HTERT RPE-1 (cell line): ENCODE results near the gene KRT36.

Source experiments
- in situ Hi-C: fragments of 300-500 bp; cut with MboI; formaldehyde crosslinking; loops from 4 replicates; pipeline ENCODE4 v1.14.3; 2020; ENCODE audit warnings: low sequenced_read_pairs

The KRT36 gene

GRCh38 chr17:41489531-41489930 lies at the start of gene KRT36:
Gene KRT36 (minus strand): TSS chr17:41489910. CDS start chr17:41489864, 46 bp downstream.
- in situ Hi-C loops: no loop called here

- in situ Hi-C loops: no loop called here
Observed at GRCh38 chr17:41539071-41539492, 49.4 kb upstream of the KRT36 start.

GRCh38 chr17:41538565-41538991 lies 48.9 kb upstream of the KRT36 start:
- in situ Hi-C loops: no loop called here

GRCh38 chr17:41537990-41538389 lies 48.3 kb upstream of the KRT36 start:
- in situ Hi-C loops: no loop called here

- in situ Hi-C loops: no loop called here
Observed at GRCh38 chr17:41537614-41537954, 47.9 kb upstream of the KRT36 start.

- in situ Hi-C loops: no loop called here
Observed at GRCh38 chr17:41536741-41537613, 47.3 kb upstream of the KRT36 start.

GRCh38 chr17:41535764-41536481 lies 46.2 kb upstream of the KRT36 start:
- in situ Hi-C loops: no loop called here

- in situ Hi-C loops: no loop called here
Observed at GRCh38 chr17:41534899-41535546, 45.3 kb upstream of the KRT36 start.

GRCh38 chr17:41533613-41534012 lies 43.9 kb upstream of the KRT36 start:
- in situ Hi-C loops: no loop called here

- in situ Hi-C loops: no loop called here
Observed at GRCh38 chr17:41532947-41533570, 43.3 kb upstream of the KRT36 start.

GRCh38 chr17:41531993-41532392 lies 42.3 kb upstream of the KRT36 start:
- in situ Hi-C loops: no loop called here

GRCh38 chr17:41530062-41531048 lies 40.6 kb upstream of the KRT36 start:
- in situ Hi-C loops: no loop called here

- in situ Hi-C loops: no loop called here
Observed at GRCh38 chr17:41529491-41529915, 39.8 kb upstream of the KRT36 start.

GRCh38 chr17:41528959-41529353 lies 39.2 kb upstream of the KRT36 start:
- in situ Hi-C loops: no loop called here

GRCh38 chr17:41527063-41528023 lies 37.6 kb upstream of the KRT36 start:
- in situ Hi-C loops: no loop called here

GRCh38 chr17:41524261-41524660 lies 34.6 kb upstream of the KRT36 start:
- in situ Hi-C loops: no loop called here

- in situ Hi-C loops: no loop called here
Observed at GRCh38 chr17:41523787-41524186, 34.1 kb upstream of the KRT36 start.

- in situ Hi-C loops: no loop called here
Observed at GRCh38 chr17:41523225-41523593, 33.5 kb upstream of the KRT36 start.
